Measurements from ENCODE around the gene COL4A2. TPM values are rescaled to one million over a fixed set of nuclear protein-coding genes. Genes with fewer than 3 reads are reported as not detected.

COL4A2 gene
- total RNA-seq, 1 experiment from 2014 or later: 66.0 TPM

- intact Hi-C loops (cut with micrococcal nuclease): no loop called here
- ChIA-PET POLR2A (no interaction called here), CTCF (interaction anchor here (0.6 to 0.7 kb wide), 2 partner anchors 84 to 413 kb away, joined by 3 read pairs; no protein-coding TSS in a partner anchor)
- Mint-ChIP-seq H3K36me3 (ENCODE audit: insufficient read depth, unreplicated experiment) (no peaks in the 10 kb centered on the region), H3K9me3 (ENCODE audit: unreplicated experiment) (no peaks in the 10 kb centered on the region), H3K4me3 (ENCODE audit: unreplicated experiment) (no peak overlapping the region), H3K27me3 (ENCODE audit: insufficient read depth, unreplicated experiment) (no peaks in the 10 kb centered on the region), H3K27ac (ENCODE audit: low read depth, unreplicated experiment) (no peak overlapping the region), H3K4me1 (ENCODE audit: insufficient read depth, unreplicated experiment) (no peaks in the 10 kb centered on the region)
- DNase-seq (ENCODE audit: unreplicated experiment): no peak
- no peak for TF ChIP-seq CTCF (IDR thresholded peaks at IDR 0.05; ENCODE audit: unreplicated experiment)
- no TSS peak for BruUV-seq (replicated peaks)
These were observed 24.7 kb upstream of the COL4A2 start for GRCh38 chr13:110282316-110282841.

GRCh38 chr13:110283736-110284517 lies 23.2 kb upstream of the COL4A2 start:
- no peaks in the 10 kb centered on the region for H3K4me1 Mint-ChIP-seq (ENCODE audit: insufficient read depth, unreplicated experiment)
- BruUV-seq (replicated peaks): no TSS peak

GRCh38 chr13:110284779-110285484 lies 22.2 kb upstream of the COL4A2 start:
- Mint-ChIP-seq H3K4me1 (ENCODE audit: insufficient read depth, unreplicated experiment) (no peaks in the 10 kb centered on the region), H3K4me3 (ENCODE audit: unreplicated experiment) (no peak overlapping the region), H3K9me3 (ENCODE audit: unreplicated experiment) (no peaks in the 10 kb centered on the region), H3K27ac (ENCODE audit: low read depth, unreplicated experiment) (no peak overlapping the region), H3K36me3 (ENCODE audit: insufficient read depth, unreplicated experiment) (no peaks in the 10 kb centered on the region), H3K27me3 (ENCODE audit: insufficient read depth, unreplicated experiment) (no peaks in the 10 kb centered on the region)
- intact Hi-C loops (cut with micrococcal nuclease): no loop called here
- DNase-seq (ENCODE audit: unreplicated experiment): peak; percentile 33
- no peak for TF ChIP-seq CTCF (IDR thresholded peaks at IDR 0.05; ENCODE audit: unreplicated experiment)
- POLR2A ChIA-PET: no interaction called here
- no TSS peak for BruUV-seq (replicated peaks)
- CTCF ChIA-PET: interaction anchor here (0.5 to 1.9 kb wide), 3 partner anchors 10 to 225 kb away, joined by 3 to 6 read pairs (median 3); no protein-coding TSS in a partner anchor

More at GRCh38 chr13:110283736-110284517, 23.2 kb upstream of the COL4A2 start:
- intact Hi-C loops (cut with micrococcal nuclease): no loop called here
- Mint-ChIP-seq H3K36me3 (ENCODE audit: insufficient read depth, unreplicated experiment) (no peaks in the 10 kb centered on the region), H3K27me3 (ENCODE audit: insufficient read depth, unreplicated experiment) (no peaks in the 10 kb centered on the region), H3K4me3 (ENCODE audit: unreplicated experiment) (no peak overlapping the region), H3K9me3 (ENCODE audit: unreplicated experiment) (no peaks in the 10 kb centered on the region), H3K27ac (ENCODE audit: low read depth, unreplicated experiment) (no peak overlapping the region)
- CTCF ChIA-PET: interaction anchor here (0.5 to 1.9 kb wide), 3 partner anchors 9 to 132 kb away, joined by 3 to 6 read pairs (median 3); no protein-coding TSS in a partner anchor
- POLR2A ChIA-PET: no interaction called here
- TF ChIP-seq CTCF (IDR thresholded peaks at IDR 0.05; ENCODE audit: unreplicated experiment): no peak
- no peak for DNase-seq (ENCODE audit: unreplicated experiment)
